ENCODE results near the gene EXOC6B.

- TF ChIP-seq POLR2AphosphoS5 (IDR thresholded peaks at IDR 0.05; ENCODE audit: low read depth, low read length), result no peak
- TF ChIP-seq PHF8 (conservative IDR thresholded peaks at IDR 0.05; ENCODE audit: low read depth, low read length), result no peak
- no peak for TF ChIP-seq EZH2 (IDR thresholded peaks at IDR 0.05; ENCODE audit: low read depth, low read length, severe bottlenecking)
- no peak for TF ChIP-seq TAF7 (optimal IDR thresholded peaks at IDR 0.05; ENCODE audit: borderline replicate concordance, low read depth, low read length)
- TF ChIP-seq RBBP5 (IDR thresholded peaks at IDR 0.05; ENCODE audit: borderline replicate concordance, low read depth, low read length), result no peak
- TF ChIP-seq CHD1 (IDR thresholded peaks at IDR 0.05; ENCODE audit: low read depth, low read length), result no peak
- no peak for TF ChIP-seq CTCF (IDR thresholded peaks at IDR 0.05; ENCODE audit: control extremely low read depth in 1 of 3, insufficient read depth in 1 of 3, low read depth in 1 of 3, low read length in 3 of 3)
- TF ChIP-seq MAX (IDR thresholded peaks at IDR 0.05), result no peak
- no peak for TF ChIP-seq EP300 (IDR thresholded peaks at IDR 0.05; ENCODE audit: borderline replicate concordance in 1 of 2, low read depth in 2 of 2, low read length in 2 of 2)
- TF ChIP-seq USF2 (IDR thresholded peaks at IDR 0.05; ENCODE audit: low read length), result no peak
- no peak for TF ChIP-seq HDAC6 (IDR thresholded peaks at IDR 0.05; ENCODE audit: low read depth, low read length)
- no peak for TF ChIP-seq RAD21 (IDR thresholded peaks at IDR 0.05 in 1 of 2, conservative IDR thresholded peaks at IDR 0.05 in 1 of 2; ENCODE audit: low read depth in 2 of 2, low read length in 2 of 2)
- TF ChIP-seq NRF1 (IDR thresholded peaks at IDR 0.05; ENCODE audit: low read depth, low read length), result no peak
- TF ChIP-seq ZNF274 (IDR thresholded peaks at IDR 0.05; ENCODE audit: borderline replicate concordance, extremely low read depth, low read length), result no peak
These were observed 642.4 kb downstream of the EXOC6B start for GRCh38 chr2:72183466-72183865.
